Ishikawa (cell line): Measurements from ENCODE around the gene NCOA7.

Source experiments
- CREB1 ChIP-seq: IDR thresholded peaks from 2 replicates; pipeline ENCODE4 v1.6.1; 2012; ENCODE audit warnings: low read depth
- FOXM1 ChIP-seq: IDR thresholded peaks from 2 replicates; pipeline ENCODE4 v1.6.1; 2012; ENCODE audit warnings: low read depth, borderline replicate concordance
- USF1 ChIP-seq: IDR thresholded peaks from 2 replicates; pipeline ENCODE4 v1.6.1; 2012

GRCh38 chr6:125780540-125781313, 10.0 kb upstream of the NCOA7 start:
- TF ChIP-seq CREB1, result 0 out of 2 replicates have a peak, but pooled peaks have one; percentile 34
- TF ChIP-seq FOXM1, result no peak; the same call in 1 of the 2 replicates
- TF ChIP-seq USF1, result no peak
